Fibroblast of lung (primary cell): ENCODE measurements around the gene NOL7. TPM values are rescaled to one million over a fixed set of nuclear protein-coding genes. Genes with fewer than 3 reads are reported as not detected.

Experiments used
- DNase-seq, 2 donors: peaks; one replicate each; pipeline versions ENCODE4 v3.0.0 to v3.0.0-alpha.2; 2010; ENCODE audit warnings: low read depth in 2 of 2
- H2AFZ ChIP-seq: 2 replicates; pipeline ENCODE4 v1.5.1; 2012; ENCODE audit warnings: low read length, control low read depth, inconsistent platforms
- H3K27ac ChIP-seq: 2 replicates; pipeline ENCODE4 v1.5.1; 2011; ENCODE audit warnings: low read length, control low read depth; ENCODE audit not compliant: insufficient read depth
- H3K27me3 ChIP-seq: 2 replicates; pipeline ENCODE4 v1.5.1; 2011; ENCODE audit warnings: mild to moderate bottlenecking, low read length; ENCODE audit not compliant: control insufficient read depth, insufficient read depth
- H3K36me3 ChIP-seq: 2 replicates; pipeline ENCODE4 v1.5.1; 2011; ENCODE audit warnings: low read length; ENCODE audit not compliant: control insufficient read depth, insufficient read depth
- H3K4me1 ChIP-seq: 2 replicates; pipeline ENCODE4 v1.5.1; 2011; ENCODE audit warnings: low read length; ENCODE audit not compliant: control insufficient read depth, insufficient read depth; ENCODE audit errors: extremely low read depth
- H3K4me2 ChIP-seq: 2 replicates; pipeline ENCODE4 v1.5.1; 2011; ENCODE audit warnings: low read length, control low read depth; ENCODE audit not compliant: insufficient read depth; ENCODE audit errors: extremely low read depth
- H3K4me3 ChIP-seq, 4 experiments: fragments of 200-600 bp in 1 of 4; sonication (generic) in 1 of 4; replicated peaks in 1 of 4; 2 replicates each; pipeline ENCODE4 v1.5.1; 2011 to 2016; ENCODE audit warnings: low read length in 4 of 4, low read depth in 3 of 4, mild to moderate bottlenecking in 3 of 4, control low read depth in 2 of 4, inconsistent platforms in 1 of 4, mixed read lengths in 1 of 4; ENCODE audit not compliant: insufficient read depth in 1 of 4; ENCODE audit errors: control extremely low read depth in 1 of 4
- H3K79me2 ChIP-seq: 2 replicates; pipeline ENCODE4 v1.5.1; 2012; ENCODE audit warnings: mild to moderate bottlenecking, low read length, inconsistent platforms; ENCODE audit not compliant: control insufficient read depth, insufficient read depth
- H3K9ac ChIP-seq: 2 replicates; pipeline ENCODE4 v1.5.1; 2011; ENCODE audit warnings: mild to moderate bottlenecking, low read length, control low read depth; ENCODE audit not compliant: insufficient read depth
- H3K9me3 ChIP-seq: 2 replicates; pipeline ENCODE4 v1.5.1; 2012; ENCODE audit warnings: low read depth, low read length; ENCODE audit not compliant: control insufficient read depth, insufficient read depth
- H4K20me1 ChIP-seq: 2 replicates; pipeline ENCODE4 v1.5.1; 2011; ENCODE audit warnings: low read length; ENCODE audit not compliant: control insufficient read depth, insufficient read depth; ENCODE audit errors: extremely low read depth
- CTCF ChIP-seq, 2 donors: IDR thresholded peaks in 1 of 2; conservative IDR thresholded peaks in 1 of 2; 1 replicate in 1 of 2; 2 replicates in 1 of 2; pipeline ENCODE4 v1.5.1; 2011 to 2012; ENCODE audit warnings: low read length in 2 of 2, control low read depth in 1 of 2, inconsistent platforms in 1 of 2, low read depth in 1 of 2, mild to moderate bottlenecking in 1 of 2
- EZH2 ChIP-seq: IDR thresholded peaks from 2 replicates; pipeline ENCODE4 v1.5.1; 2012; ENCODE audit warnings: low read length, control low read depth, mild to moderate bottlenecking; ENCODE audit errors: missing control alignments
- polyA plus RNA-seq, 2 donors: library from polyadenylated mRNA; depleted of rRNA in 1 of 2; stranded (reverse) in 1 of 2; unstranded in 1 of 2; fragments of >200 nt; gene quantifications; 2 replicates each; pipeline ENCODE4 v1.2.1, GENCODE V29; 2011 to 2012; ENCODE audit warnings: missing spikeins in 1 of 2
- total RNA-seq: library from RNA; depleted of rRNA; stranded (reverse); fragments of >200 nt; gene quantifications from 2 replicates; pipeline ENCODE4 v1.2.1, GENCODE V29; 2014

The NOL7 gene
- total and polyA plus RNA-seq, 2 donors (not counting 1 experiment from before 2014, with no cell fraction given) = 47.2 to 48.0 TPM

- TF ChIP-seq EZH2 (no peak), CTCF (conservative IDR thresholded peaks at IDR 0.05 in 1 of 2, IDR thresholded peaks at IDR 0.05 in 1 of 2; ENCODE audit: low read depth in 1 of 2, low read length in 2 of 2) (peak; percentile 37 to 60)
- peaks cover 5% of the 10 kb centered on the region for H3K36me3 ChIP-seq
These were observed 9.7 kb downstream of the NOL7 start for GRCh38 chr6:13624871-13625288.

GRCh38 chr6:13629459-13630116 is 14.5 kb downstream of the NOL7 start:
- no peak for DNase-seq
- TF ChIP-seq CTCF (conservative IDR thresholded peaks at IDR 0.05 in 1 of 2, IDR thresholded peaks at IDR 0.05 in 1 of 2; ENCODE audit: low read depth in 1 of 2, low read length in 2 of 2) (no peak), EZH2 (no peak)
- no peak overlapping the region for H3K9ac ChIP-seq
- H3K27me3 ChIP-seq = no peaks in the 10 kb centered on the region
- peaks cover 2% of the 10 kb centered on the region for H3K36me3 ChIP-seq
- no peaks in the 10 kb centered on the region for H3K9me3 ChIP-seq
- H4K20me1 ChIP-seq = no peaks in the 10 kb centered on the region
- no peak overlapping the region for H3K27ac ChIP-seq
- H3K4me1 ChIP-seq = no peaks in the 10 kb centered on the region
- no peak overlapping the region for H3K4me3 ChIP-seq
- no peaks in the 10 kb centered on the region for H3K79me2 ChIP-seq
- no peak overlapping the region for H2AFZ ChIP-seq
- H3K4me2 ChIP-seq = no peak overlapping the region

More at GRCh38 chr6:13624871-13625288, 9.7 kb downstream of the NOL7 start:
- no peak overlapping the region for H3K9ac ChIP-seq
- DNase-seq = peak; percentile 34 to 44
- H3K79me2 ChIP-seq = no peaks in the 10 kb centered on the region
- no peak overlapping the region for H3K27ac ChIP-seq
- no peaks in the 10 kb centered on the region for H4K20me1 ChIP-seq
- no peak overlapping the region for H3K4me2 ChIP-seq
- no peaks in the 10 kb centered on the region for H3K9me3 ChIP-seq
- no peak overlapping the region for H3K4me3 ChIP-seq
- H2AFZ ChIP-seq = no peak overlapping the region
- H3K4me1 ChIP-seq = no peaks in the 10 kb centered on the region
- H3K27me3 ChIP-seq = no peaks in the 10 kb centered on the region

GRCh38 chr6:13630499-13630898 is 15.4 kb downstream of the NOL7 start:
- Histone ChIP-seq H3K4me3 (no peak overlapping the region), H3K27ac (no peak overlapping the region), H4K20me1 (no peaks in the 10 kb centered on the region), H2AFZ (no peak overlapping the region), H3K4me1 (no peaks in the 10 kb centered on the region), H3K27me3 (no peaks in the 10 kb centered on the region), H3K9ac (no peak overlapping the region), H3K79me2 (no peaks in the 10 kb centered on the region), H3K36me3 (peaks cover 2% of the 10 kb centered on the region), H3K4me2 (no peak overlapping the region), H3K9me3 (no peaks in the 10 kb centered on the region)
- TF ChIP-seq CTCF (conservative IDR thresholded peaks at IDR 0.05 in 1 of 2, IDR thresholded peaks at IDR 0.05 in 1 of 2; ENCODE audit: low read depth in 1 of 2, low read length in 2 of 2) (no peak), EZH2 (no peak)
- DNase-seq = no peak
